ENCODE data around the gene SDCCAG8. TPM values are rescaled to one million over a fixed set of nuclear protein-coding genes. Genes with fewer than 3 reads are reported as not detected.
A peak's percentile ranks its signal among the peaks of the same experiment; 100 is the strongest.

SDCCAG8 gene
- polyA plus RNA-seq, 2 of the 4 experiments (the other 2 are of a cell fraction) = 48.8 to 64.8 TPM

GRCh38 chr1:243396876-243397275, 141.0 kb downstream of the SDCCAG8 start:
- H3K4me1 ChIP-seq = no peaks in the 10 kb centered on the region
- ChIA-PET POLR2A (no interaction called here), CTCF (interaction anchor here (1.0 kb wide), 1 partner anchor 18 kb away, joined by 3 read pairs; no protein-coding TSS in a partner anchor)
- H3K27ac ChIP-seq = no peak overlapping the region
- H3K4me2 ChIP-seq = no peak overlapping the region
- TF ChIP-seq ZC3H11A (IDR thresholded peaks at IDR 0.05) (no peak), EP300 (IDR thresholded peaks at IDR 0.05) (no peak), CHD4 (IDR thresholded peaks at IDR 0.05; ENCODE audit: borderline replicate concordance) (no peak), ZNF302 (CRISPR knock-in tag; IDR thresholded peaks at IDR 0.05) (no peak), ELK1 (IDR thresholded peaks at IDR 0.05; ENCODE audit: low read depth, low read length) (no peak), MAFK (IDR thresholded peaks at IDR 0.05; ENCODE audit: partially characterized antibody) (no peak), EHMT2 (IDR thresholded peaks at IDR 0.05; ENCODE audit: low read depth) (no peak), HOXB13 (CRISPR knock-in tag; IDR thresholded peaks at IDR 0.05; ENCODE audit: low read depth) (no peak), TP53 (CRISPR knock-in tag; IDR thresholded peaks at IDR 0.05) (no peak), BHLHE40 (IDR thresholded peaks at IDR 0.05; ENCODE audit: low read depth, low read length) (no peak)
- WGBS (ENCODE audit: missing lambda C conversion rate) = 97% methylated on average over 5 of the region's 5 CpGs
- no peak for DNase-seq (ENCODE audit: low read depth in 1 of 2, low spot score in 1 of 2)
- H3K9me3 ChIP-seq = no peaks in the 10 kb centered on the region
- no peak overlapping the region for H3K4me3 ChIP-seq
- no peak for ATAC-seq
- no peak for FAIRE-seq

- ATAC-seq (no peak), DNase-seq (ENCODE audit: low read depth in 1 of 2, low spot score in 1 of 2) (no peak), FAIRE-seq (no peak)
- Histone ChIP-seq H3K4me2 (no peak overlapping the region), H3K27ac (no peak overlapping the region), H3K4me1 (no peaks in the 10 kb centered on the region), H3K4me3 (no peak overlapping the region), H3K9me3 (no peaks in the 10 kb centered on the region)
- CTCF ChIA-PET = no interaction called here
- POLR2A ChIA-PET = no interaction called here
- WGBS (ENCODE audit: missing lambda C conversion rate) = 77% methylated on average over 7 of the region's 7 CpGs
- no peak for TF ChIP-seq GATA3 (IDR thresholded peaks at IDR 0.05; ENCODE audit: borderline replicate concordance)
- TF ChIP-seq, protein P1, sequence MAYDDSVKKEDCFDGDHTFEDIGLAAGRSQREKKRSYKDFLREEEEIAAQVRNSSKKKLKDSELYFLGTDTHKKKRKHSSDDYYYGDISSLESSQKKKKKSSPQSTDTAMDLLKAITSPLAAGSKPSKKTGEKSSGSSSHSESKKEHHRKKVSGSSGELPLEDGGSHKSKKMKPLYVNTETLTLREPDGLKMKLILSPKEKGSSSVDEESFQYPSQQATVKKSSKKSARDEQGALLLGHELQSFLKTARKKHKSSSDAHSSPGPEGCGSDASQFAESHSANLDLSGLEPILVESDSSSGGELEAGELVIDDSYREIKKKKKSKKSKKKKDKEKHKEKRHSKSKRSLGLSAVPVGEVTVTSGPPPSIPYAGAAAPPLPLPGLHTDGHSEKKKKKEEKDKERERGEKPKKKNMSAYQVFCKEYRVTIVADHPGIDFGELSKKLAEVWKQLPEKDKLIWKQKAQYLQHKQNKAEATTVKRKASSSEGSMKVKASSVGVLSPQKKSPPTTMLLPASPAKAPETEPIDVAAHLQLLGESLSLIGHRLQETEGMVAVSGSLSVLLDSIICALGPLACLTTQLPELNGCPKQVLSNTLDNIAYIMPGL (CRISPR knock-in tag; IDR thresholded peaks at IDR 0.05; ENCODE audit: borderline replicate concordance) = no peak
- TF ChIP-seq FOSL2 (IDR thresholded peaks at IDR 0.05) = no peak
- TF ChIP-seq FOSL2 (CRISPR knock-in tag; IDR thresholded peaks at IDR 0.05) = no peak
- no peak for TF ChIP-seq CBX2 (IDR thresholded peaks at IDR 0.05; ENCODE audit: borderline replicate concordance, low read depth)
- TF ChIP-seq MAFK (IDR thresholded peaks at IDR 0.05; ENCODE audit: partially characterized antibody) = peak; percentile 97
- TF ChIP-seq, protein P2, sequence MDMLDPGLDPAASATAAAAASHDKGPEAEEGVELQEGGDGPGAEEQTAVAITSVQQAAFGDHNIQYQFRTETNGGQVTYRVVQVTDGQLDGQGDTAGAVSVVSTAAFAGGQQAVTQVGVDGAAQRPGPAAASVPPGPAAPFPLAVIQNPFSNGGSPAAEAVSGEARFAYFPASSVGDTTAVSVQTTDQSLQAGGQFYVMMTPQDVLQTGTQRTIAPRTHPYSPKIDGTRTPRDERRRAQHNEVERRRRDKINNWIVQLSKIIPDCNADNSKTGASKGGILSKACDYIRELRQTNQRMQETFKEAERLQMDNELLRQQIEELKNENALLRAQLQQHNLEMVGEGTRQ (IDR thresholded peaks at IDR 0.05) = no peak
Measured at GRCh38 chr1:243397613-243398321, 141.9 kb downstream of the SDCCAG8 start.

GRCh38 chr1:243399561-243400155, 143.8 kb downstream of the SDCCAG8 start:
- DNase-seq (ENCODE audit: low read depth in 1 of 2, low spot score in 1 of 2) (no peak), FAIRE-seq (no peak), ATAC-seq (no peak)
- no peaks in the 10 kb centered on the region for H3K4me1 ChIP-seq
- ChIA-PET POLR2A (no interaction called here), CTCF (no interaction called here)
- H3K9me3 ChIP-seq = no peaks in the 10 kb centered on the region
- TF ChIP-seq MAX (IDR thresholded peaks at IDR 0.05) (no peak), EHF (CRISPR knock-in tag; IDR thresholded peaks at IDR 0.05) (no peak), GATA3 (IDR thresholded peaks at IDR 0.05; ENCODE audit: borderline replicate concordance) (no peak), MYC (IDR thresholded peaks at IDR 0.05; ENCODE audit: borderline replicate concordance, low read length) (no peak), TFCP2L1 (CRISPR knock-in tag; IDR thresholded peaks at IDR 0.05) (no peak)
- TF ChIP-seq, protein P3, sequence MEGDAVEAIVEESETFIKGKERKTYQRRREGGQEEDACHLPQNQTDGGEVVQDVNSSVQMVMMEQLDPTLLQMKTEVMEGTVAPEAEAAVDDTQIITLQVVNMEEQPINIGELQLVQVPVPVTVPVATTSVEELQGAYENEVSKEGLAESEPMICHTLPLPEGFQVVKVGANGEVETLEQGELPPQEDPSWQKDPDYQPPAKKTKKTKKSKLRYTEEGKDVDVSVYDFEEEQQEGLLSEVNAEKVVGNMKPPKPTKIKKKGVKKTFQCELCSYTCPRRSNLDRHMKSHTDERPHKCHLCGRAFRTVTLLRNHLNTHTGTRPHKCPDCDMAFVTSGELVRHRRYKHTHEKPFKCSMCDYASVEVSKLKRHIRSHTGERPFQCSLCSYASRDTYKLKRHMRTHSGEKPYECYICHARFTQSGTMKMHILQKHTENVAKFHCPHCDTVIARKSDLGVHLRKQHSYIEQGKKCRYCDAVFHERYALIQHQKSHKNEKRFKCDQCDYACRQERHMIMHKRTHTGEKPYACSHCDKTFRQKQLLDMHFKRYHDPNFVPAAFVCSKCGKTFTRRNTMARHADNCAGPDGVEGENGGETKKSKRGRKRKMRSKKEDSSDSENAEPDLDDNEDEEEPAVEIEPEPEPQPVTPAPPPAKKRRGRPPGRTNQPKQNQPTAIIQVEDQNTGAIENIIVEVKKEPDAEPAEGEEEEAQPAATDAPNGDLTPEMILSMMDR (IDR thresholded peaks at IDR 0.05) = no peak
- H3K4me3 ChIP-seq = no peak overlapping the region
- no peak overlapping the region for H3K4me2 ChIP-seq
- WGBS (ENCODE audit: missing lambda C conversion rate) = 93% methylated on average over 15 of the region's 15 CpGs
- no peak overlapping the region for H3K27ac ChIP-seq

Measured in A549 (cell line).